Erythroblast (primary cell): Measurements from ENCODE around the gene EIF4H.

ENCODE experiments used
- GATA1 ChIP-seq: IDR thresholded peaks from 2 replicates; pipeline ENCODE4 v1.6.1; 2011; ENCODE audit warnings: low read depth, mild to moderate bottlenecking, control low read depth, low read length, moderate library complexity
- POLR2A ChIP-seq: IDR thresholded peaks from 2 replicates; pipeline ENCODE4 v1.6.1; 2011; ENCODE audit warnings: mild to moderate bottlenecking, low read length

- TF ChIP-seq POLR2A (no peak), GATA1 (no peak)
Observed at GRCh38 chr7:74191231-74191630, 17.1 kb downstream of the EIF4H start.
